Retina (tissue), 1 donor: ENCODE results near the gene CHST11.
A peak's percentile ranks its signal among the peaks of the same experiment; 100 is the strongest.

Experiments
- DNase-seq: peaks from one replicate; pipeline ENCODE4 v3.0.0-alpha.2; 2016

Gene CHST11

DNA sequence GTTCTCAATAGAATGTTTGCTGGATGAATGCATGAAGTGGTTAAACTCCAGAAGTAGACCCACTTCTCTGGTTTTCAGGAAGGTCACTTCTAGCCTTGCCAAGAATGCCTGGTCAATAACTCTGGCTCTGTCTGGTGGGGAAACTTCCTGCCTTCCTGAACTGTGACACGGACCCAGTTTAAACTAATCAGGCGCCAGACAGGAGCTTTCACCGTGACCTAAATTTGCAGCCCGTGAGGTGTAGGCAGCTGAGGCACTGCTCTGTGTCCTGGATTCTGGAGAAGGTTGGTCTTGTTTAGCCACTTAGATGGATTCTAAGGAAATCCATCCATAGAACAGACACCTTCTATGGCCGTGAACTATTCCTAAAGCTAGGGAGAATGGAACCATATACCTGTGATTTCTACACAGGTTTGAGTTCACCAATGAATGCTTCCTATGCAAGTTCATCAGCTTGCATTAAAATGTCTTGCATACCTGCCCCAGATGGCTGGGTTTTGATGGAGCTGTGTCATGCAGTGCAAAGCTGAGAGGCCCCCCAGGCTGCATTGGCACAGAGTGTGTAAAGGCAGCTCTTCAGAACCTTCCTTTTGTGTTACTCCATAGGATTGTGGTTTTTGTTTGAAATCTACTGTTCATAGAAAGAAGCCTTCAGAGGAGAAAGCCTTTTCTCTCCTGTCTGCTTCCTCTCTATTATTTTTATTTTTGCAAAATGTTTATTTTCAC lies 4.4 kb downstream of the CHST11 start:
- DNase-seq: no peak

DNA sequence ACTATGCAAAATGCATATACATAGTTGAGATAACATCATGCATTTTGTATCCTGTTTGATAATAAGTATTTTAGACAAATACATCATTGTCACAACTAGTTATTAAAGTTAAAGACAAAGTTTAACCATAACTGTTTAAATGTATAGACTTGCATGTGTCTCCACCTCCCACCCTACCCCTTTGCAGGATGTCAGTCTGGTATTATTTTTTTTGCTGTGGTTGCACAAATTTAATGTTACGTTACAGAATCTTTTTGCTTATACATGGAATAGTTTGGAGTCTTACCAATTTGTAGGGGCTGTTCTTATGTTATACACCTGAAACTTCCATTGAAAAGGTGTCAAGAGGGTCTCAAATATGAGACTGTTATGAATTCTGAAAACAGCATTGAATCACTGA lies 5.6 kb downstream of the CHST11 start:
- DNase-seq: no peak

DNA sequence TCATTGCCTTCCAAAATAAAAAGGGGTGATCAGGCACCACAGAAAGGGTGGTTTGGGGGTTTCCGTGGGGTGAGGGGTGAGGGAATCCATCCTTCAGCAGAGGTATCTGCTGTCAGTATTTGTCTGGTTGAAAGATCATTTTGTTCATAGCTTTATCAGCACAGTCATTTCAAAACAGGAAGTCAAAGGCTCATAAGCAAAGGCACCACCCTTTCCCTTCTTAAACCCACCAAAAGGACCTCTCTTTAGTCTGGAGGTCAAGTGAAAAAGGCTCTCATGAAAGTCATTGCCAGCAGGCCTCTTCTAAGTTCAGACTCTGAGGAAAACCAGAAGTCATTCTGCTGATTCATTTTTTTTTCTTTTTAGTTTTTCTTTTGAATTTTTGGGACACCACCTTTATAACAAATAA lies 6.2 kb downstream of the CHST11 start:
- DNase-seq: no peak

DNA sequence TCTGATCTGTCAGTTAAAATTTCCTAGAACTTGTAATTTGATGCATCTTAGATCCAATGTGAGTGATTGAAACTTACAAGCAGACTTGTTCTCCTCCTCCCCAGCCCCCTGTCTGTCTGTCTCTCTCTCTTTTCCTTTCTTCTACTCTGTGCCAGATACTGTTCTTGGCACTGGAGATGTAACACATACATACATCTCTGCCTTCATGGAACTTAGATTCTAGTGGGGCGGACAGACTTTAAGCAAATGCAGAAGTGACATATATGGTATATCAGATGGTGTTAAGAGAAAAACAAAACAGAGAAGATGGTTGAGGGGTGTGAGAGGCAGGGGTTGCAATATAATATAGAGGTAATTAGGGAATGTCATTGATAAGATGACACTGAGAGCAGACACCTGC lies 6.6 kb downstream of the CHST11 start:
- no peak for DNase-seq

DNA sequence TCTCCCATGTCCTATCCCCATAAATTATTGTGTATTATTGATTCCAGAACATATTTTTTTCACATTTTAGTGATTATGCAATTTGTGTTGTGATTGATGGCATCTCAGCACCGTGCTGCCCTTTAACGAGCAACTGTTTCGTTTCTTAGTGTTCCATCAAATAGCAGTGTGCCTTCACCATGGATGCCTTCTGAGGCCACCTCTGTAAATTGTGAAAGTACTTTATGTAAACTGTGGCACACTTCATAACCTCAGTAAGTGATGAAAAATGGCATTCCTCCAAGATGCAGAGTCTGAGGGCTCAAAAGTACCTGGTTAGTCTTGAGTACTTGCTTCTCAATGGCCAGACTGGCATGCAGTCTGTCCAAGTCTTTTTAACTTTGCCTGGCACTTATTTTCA lies 8.2 kb downstream of the CHST11 start:
- DNase-seq: no peak

DNA sequence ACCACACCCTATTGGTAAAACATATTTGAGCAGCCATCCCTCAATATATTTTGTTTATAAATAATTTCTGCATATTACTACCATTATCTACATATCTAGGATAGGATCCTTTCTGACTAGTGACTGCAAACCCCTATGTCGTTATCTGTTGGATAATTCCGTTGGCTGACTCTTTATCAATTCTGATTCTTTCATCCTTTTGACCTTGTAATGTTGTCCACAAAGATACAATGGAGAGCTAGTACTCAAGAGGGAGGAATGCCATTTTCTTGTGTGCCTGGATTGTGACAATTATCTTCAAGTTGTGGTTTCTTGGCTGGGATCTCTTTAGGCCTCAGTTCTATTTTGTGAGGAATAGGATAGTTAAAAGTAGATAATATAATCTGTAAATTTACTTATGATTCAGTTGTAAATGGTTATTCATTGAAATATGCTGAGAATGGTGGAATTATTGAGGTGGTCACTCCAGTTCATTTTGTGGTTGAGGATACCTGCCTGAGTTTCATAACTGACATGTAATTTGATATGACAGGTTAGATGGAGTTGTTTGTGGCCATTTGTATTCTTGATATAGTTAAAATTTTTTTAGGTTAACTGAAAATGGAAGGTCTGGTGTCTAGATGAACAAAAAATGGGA lies 10.1 kb downstream of the CHST11 start:
- no peak for DNase-seq

DNA sequence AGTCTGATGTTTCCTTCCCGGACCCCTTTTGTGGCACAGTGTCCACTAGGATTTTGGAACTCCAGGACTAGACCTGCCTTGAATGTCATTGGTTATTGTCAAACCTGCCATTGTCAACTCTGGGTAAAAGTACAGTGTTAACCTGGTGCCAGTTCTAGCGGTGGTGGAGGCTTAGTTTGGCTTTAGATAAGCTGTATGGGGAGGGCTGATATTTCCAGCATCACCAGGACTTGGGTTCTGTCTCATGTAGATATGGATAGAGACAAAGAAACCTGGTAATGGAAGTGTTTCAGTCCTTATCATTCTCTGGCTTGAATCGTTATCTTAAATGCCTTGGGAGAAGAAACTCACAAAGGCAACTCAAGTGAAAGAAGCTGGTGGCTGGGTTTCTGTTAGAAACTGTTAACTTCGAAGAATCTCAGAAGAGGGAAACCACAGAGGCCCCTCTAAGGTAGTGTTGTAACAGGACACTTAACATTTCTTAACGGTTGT lies 10.6 kb downstream of the CHST11 start:
- no peak for DNase-seq

DNA sequence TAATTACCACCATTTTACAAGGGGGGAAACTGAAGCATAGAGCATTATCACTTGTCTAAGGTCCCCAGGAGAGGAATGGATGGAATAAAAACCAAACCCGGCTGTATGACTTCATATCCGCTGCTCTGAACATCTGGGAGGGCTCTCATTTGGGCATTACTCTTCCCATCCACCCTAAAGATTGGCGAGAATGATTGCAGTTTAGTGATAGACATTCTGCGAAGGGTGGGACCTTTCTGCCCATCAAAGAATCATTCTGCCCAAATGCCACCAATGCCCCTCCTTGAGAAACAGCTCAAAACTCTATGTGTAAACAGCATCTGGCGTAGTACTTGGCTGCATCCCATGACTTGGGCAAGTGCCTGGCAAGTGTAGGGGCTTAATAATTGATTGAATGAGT lies 11.6 kb downstream of the CHST11 start:
- DNase-seq: no peak

DNA sequence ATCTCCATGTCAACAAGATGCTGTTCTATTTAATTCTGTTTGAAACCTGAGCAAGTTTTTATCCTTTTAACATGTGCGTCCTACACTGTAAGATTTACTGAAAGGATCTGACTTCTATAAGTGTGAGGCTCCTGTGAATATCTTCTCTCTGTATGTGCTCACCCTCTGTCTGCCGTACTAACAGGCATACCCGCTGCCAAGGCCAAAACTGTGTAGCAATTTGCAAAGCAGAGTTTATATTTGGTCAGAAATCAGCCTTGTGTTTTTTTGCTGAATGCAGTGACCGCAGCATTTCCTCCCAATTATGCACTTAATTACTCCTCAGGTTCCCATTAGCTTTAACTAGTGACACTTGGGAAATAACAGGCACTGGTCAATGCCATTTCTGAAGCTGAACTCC lies 12.3 kb downstream of the CHST11 start:
- DNase-seq: no peak

DNA sequence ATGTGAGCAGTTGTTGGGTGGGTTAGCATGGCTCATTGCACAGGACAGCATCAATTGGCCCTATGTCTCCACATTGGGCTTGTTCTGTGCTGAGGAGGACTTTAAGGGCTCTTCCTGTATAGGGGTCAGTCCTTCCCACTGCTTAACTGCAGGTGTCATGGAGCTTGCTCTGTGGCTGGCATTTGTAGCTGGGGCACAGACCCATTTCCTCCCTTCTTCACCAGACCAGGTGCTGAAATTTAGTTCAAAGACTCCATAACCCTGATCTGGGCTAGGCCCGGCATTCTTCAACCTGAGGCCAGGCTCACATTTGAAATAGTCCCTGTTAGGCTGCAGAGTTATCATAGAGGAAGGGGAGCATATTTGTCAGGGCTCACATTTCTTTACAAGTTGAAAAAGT lies 12.8 kb downstream of the CHST11 start:
- no peak for DNase-seq

DNA sequence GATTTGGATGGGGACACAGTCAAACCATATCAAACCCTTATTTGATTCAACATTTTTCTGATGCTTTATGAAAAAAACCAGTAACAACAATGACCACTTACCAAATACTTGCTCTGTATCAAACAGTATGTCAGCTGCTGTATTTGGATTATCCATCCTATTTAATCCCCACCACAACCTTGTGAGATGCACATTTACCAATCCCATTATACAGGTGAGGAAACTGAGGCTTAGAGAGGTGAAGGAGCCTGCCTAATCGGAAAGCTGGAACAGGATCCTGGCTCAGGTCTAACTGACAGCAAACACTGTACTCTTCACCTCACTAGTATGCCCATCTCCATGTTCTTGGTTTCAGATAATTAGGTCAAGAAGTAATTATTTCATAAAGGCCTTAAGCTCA lies 13.8 kb downstream of the CHST11 start:
- DNase-seq: no peak

DNA sequence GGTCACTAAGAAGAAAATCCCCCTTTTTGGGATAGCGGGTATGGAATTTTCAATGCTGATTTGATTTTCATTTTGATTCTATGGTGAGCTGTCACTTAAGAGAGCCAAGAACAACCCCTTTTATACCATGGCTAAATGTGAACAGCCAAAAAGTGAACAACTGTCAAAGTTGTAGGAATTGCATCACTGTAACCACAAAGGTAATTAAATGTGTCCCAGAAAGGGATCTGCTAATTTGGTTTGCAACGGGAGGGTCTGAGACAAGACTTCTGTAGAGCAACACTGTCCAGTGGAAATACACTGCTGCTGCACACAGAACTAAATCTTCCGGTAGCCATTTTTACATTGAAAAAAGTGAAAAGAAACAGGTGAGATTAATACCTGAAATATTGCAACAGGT lies 14.6 kb downstream of the CHST11 start:
- no peak for DNase-seq

DNA sequence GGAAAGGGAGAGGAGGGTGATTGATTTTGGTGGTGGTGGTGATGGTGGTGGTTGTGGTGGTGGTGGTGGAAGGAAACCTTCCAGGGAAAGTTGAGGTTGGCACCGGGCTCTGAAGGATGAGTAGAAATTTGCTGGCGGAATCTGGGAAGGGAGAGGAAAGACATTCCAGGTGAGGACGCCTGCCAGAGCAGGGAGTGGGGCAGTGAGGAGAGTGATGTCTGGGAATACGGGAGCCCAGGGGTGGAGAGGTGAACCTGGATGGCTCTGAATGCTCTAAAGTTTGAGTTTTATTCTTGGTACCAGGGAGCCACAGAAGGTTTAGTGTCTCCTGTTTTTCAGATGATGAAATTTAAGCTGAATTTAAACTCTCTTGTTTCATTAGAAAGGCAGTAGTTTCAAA lies 16.0 kb downstream of the CHST11 start:
- DNase-seq: no peak

DNA sequence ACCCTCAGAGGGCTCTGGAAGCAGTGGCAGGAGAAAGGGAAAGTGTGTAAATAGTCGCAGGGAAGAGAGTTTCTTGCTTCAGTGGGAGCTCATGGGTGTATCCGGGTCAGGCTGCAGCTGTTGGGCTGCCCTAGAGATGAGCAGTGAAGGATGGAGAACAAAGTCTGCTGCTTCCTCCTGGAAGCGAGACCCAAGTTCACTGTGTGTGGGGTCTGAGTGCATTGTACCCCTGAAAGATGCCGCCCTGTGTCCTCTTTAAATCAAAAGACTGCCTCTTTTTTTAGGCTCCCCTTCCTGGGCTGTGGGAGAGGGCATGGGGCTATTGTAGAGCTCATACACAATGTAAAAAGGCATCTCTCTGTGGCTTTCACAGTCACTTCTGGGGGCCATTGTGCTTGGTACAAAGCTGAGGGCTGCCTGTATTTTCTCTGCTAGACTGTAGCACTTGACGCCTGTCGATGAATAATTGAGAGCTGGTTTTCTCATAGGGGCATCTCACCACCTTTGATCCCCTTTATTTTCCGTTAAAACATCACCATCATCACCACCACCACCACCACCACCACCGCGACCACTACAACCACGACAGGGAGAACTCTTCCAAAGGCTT lies 16.7 kb downstream of the CHST11 start:
- DNase-seq: peak; percentile 49

DNA sequence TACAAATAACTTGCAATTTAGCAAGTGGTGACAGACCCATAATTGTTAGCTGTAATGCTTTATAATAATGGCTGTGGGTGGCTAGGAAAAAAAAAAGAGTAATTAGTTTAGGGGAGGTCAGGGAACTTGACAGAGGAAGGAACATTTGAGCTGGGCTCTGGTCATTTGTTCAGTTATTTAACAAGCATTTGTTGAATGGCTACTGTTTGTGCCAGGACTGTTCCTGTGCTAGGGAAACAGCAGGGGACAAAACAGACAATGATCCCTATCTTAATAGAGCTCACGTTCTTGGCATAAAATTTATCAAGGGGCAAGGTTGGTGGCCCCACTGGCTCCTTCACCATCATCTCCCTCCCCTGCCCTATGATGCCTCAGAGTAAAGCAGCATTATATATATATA lies 18.5 kb downstream of the CHST11 start:
- DNase-seq: no peak

DNA sequence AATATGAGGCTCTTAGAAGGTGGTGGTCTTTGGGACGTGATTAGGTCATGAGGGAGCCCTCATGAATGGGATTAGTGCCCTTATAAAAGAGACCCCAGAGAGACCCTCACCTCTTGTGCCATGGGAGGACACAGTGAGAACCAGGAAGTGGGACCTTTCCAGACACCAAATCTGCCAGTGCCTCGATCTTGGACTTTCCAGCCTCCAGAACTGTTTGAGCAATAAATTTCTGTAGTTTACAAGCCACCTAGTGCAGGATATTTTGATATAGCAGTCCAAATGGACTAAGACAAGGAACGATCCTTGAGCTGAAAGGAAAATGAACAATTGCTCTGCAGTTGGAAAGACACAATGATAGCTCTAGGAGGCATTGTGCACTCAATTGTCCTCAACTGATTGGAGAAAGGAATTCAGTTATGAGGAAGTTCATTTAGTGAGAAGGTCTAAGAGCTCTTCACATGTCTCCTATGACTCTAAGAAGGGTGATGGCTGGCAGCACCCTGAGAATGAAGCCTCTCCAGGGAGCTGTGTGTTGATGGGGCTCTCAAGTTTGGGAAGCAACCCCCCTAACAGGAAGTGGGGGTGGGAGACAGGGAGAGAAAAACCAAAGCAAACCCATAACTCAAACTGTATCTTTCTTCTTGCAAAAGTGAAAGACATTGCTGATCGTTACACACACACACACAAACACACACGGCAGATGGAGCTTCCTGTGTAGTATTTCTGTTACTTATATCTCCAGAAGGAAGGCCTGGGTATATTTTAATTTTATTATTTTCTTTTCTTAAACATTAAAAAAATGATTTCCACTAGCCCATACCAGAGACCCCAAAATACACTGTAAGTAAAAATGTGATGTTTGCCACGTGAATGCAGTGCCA lies 21.0 kb downstream of the CHST11 start:
- DNase-seq: no peak

DNA sequence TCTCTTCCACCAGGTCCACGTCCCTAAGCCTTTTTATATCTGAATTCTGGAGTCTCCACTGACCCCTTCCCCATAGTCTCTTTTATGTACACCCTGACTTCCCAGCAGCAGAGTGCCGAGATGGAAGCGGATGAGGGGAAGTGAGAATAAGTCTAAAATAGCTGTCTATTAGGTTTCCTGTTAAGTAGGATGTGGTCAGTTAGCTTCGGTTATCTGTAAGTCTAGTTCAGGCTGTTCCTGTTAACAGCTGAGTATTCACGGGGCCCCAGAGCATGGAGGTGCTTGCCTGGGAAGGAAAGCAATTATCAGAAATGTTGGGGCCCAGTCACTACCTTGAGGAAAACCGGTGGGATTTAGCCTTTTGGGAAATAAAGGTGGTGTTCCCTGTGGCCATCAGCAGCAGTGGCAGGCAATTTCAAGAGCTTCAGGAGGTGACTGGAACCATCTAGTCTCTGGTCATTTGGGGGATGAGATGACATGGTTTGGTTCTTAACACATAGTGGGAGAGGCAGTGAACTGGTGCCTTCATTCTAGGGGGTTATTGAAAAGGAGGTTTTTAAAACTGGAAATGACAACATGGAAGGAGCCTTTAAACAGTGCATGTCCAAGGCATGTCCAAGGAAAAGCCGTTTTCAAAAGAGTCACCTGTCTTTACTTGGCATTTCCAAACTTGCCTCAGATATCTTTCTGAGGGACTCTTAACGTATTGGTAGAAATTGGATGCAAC lies 21.8 kb downstream of the CHST11 start:
- DNase-seq: no peak

DNA sequence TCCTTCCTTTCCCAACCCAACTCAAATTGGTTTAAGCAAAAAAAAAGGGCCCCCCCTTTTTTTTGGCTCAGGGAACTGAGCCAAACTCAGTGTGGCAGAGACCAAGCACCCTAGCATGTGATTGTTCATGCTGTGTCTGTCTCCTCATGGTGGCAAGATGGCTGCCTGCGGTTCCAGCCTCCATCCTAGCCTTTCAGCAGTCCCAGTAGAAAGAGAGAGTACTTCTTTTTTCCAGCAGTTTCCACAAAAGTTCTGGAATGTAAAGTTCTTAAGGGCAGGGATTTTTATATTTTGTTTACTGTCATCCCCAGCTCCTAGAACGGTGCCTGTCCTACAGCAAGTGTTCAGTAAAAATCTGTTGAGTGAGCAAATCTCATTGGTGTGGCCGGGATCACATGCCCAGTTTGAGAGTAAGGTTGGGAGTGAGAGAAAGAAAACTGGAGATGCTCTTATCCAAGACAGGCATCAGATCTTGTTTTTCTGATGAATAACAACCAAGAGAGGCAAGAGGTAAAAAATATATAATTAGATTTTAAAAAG lies 22.4 kb downstream of the CHST11 start:
- no peak for DNase-seq

DNA sequence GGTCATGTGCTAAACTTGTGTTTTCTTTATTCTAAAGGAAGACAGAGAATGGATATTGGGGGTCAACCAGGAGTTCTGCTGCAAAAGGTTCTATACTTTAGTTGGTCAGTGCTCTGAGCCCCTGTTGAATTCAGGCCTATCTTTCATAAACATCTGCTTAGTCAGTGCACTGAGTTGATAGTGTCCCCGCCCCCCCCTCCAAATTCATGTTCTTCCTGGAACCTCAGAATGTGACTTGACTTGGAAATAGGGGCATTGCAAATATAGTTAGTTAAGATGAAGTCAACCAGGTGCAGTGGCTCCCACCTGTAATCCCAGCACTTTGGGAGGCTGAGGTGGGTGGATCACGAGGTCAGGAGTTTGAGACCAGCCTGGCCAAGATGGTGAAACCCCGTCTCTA lies 23.3 kb downstream of the CHST11 start:
- DNase-seq: no peak

DNA sequence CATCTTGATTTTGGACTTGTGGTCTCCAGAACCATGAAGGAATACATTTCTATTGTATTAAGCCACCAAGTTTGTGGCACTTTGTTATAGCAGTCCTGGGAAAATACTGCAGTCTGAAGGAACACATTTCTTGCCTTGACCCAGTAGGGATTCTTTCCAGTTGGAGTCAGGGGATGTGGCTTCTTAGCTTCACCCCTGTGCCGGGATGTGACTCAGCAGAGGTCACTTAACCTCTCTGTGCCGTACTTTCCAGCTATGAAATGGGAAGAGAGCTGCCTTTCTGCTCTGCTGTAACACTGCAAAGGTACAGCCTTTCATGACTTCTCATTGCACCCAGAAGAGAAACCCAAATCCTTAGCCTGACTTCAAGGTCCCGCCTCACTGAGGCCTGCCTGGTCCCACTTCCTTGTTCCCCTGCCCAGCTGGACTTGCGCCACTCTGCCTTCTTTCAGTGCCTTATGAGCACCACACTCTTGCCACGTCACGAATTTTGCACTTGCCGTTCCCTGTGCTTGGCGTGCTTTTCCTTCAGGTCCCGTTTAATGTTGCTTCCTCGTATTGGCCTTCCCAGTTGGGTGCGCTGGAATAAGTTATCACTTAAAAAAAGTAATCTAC lies 24.2 kb downstream of the CHST11 start:
- no peak for DNase-seq

DNA sequence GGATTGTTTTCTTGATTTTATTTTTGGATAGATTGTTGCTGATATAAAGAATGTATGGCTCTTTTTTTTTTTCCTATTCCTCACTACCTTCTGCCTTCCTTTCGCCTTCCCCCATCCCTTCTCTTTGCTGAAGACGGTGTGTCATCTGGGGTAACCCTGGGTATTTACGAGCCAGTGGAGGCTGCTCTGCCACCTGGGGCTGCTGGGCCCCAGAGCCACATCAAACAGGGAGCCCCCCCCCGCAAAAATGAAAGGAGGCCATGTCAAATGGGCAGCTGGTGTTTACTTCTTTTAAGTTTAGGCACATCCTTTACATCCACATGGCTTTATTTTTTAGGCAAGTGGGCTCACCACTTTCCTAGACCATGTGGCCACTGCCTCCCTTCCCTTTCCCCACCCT lies 25.4 kb downstream of the CHST11 start:
- no peak for DNase-seq

DNA sequence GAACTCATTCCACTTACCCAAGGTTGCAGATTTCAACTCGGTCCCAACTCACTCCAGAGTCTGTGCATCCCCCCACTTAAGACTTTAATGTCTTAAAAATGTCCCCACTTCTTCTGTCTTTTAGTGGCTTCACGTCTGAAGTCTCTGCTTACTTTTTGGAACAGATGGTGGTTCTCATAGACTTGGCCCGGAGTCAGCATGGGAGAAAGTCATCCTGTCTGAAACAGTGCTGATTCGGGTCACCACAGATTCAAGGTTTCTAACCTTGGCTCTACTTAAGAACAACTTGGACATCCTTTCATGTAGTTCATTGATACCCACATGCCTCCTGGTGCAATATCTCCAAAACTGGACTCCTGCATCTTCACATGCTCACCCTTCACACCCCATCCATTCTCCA lies 26.0 kb downstream of the CHST11 start:
- DNase-seq: no peak
